Natural killer cell (primary cell): Measurements from ENCODE around the gene LYZL2. TPM values are rescaled to one million over a fixed set of nuclear protein-coding genes. Genes with fewer than 3 reads are reported as not detected.
"Not testable (repeated sequence)": the region's sequence is repeated elsewhere in the genome, so short reads cannot be mapped to it uniquely, and the experiment has no call there.

Experiments used
- ATAC-seq, 3 donors: fragments of 150-1000 bp in 2 of 3; fragments of 200-7000 bp in 1 of 3; cut with Tn5 transposase; 1 replicate in 1 of 3; 2 replicates in 2 of 3; pipeline ENCODE4 v1.10.0; 2021; ENCODE audit warnings: mild to moderate bottlenecking in 2 of 3, moderate library complexity in 2 of 3
- DNase-seq, 2 donors: peaks; one replicate each; pipeline versions ENCODE4 v3.0.0 to v3.0.0-alpha.2; 2013 to 2021; ENCODE audit warnings: mixed read lengths in 1 of 2
- H3K27ac ChIP-seq: one replicate; pipeline ENCODE4 v1.5.1; 2013; ENCODE audit warnings: mild to moderate bottlenecking, low read length
- H3K27me3 ChIP-seq: one replicate; pipeline ENCODE4 v1.6.1; 2013; ENCODE audit warnings: low read length; ENCODE audit not compliant: control insufficient read depth, insufficient read depth
- H3K36me3 ChIP-seq: one replicate; pipeline ENCODE4 v1.6.1; 2013; ENCODE audit warnings: low read length; ENCODE audit not compliant: control insufficient read depth, insufficient read depth
- H3K4me1 ChIP-seq: one replicate; pipeline ENCODE4 v1.6.1; 2013; ENCODE audit warnings: low read length; ENCODE audit not compliant: control insufficient read depth, insufficient read depth
- H3K4me3 ChIP-seq: one replicate; pipeline ENCODE4 v1.5.1; 2013; ENCODE audit warnings: low read length
- H3K9me3 ChIP-seq: one replicate; pipeline ENCODE4 v1.6.1; 2013; ENCODE audit warnings: low read length; ENCODE audit not compliant: control insufficient read depth, insufficient read depth
- H3K27ac Mint-ChIP-seq, 2 donors: one replicate each; pipeline ENCODE4 v1.8.0; 2022; ENCODE audit warnings: mild to moderate bottlenecking in 2 of 2, mixed read lengths in 2 of 2, moderate library complexity in 1 of 2
- H3K27me3 Mint-ChIP-seq, 2 donors: one replicate each; pipeline ENCODE4 v1.8.0; 2022; ENCODE audit warnings: low read depth in 2 of 2, mixed read lengths in 2 of 2
- H3K36me3 Mint-ChIP-seq: one replicate; pipeline ENCODE4 v1.8.0; 2022; ENCODE audit warnings: mixed read lengths
- H3K4me1 Mint-ChIP-seq, 2 donors: one replicate each; pipeline ENCODE4 v1.8.0; 2022; ENCODE audit warnings: mixed read lengths in 2 of 2
- H3K4me3 Mint-ChIP-seq: one replicate; pipeline ENCODE4 v1.8.0; 2022; ENCODE audit warnings: mild to moderate bottlenecking, moderate library complexity, mixed read lengths
- H3K9me3 Mint-ChIP-seq, 2 donors: one replicate each; pipeline ENCODE4 v1.8.0; 2022; ENCODE audit warnings: mixed read lengths in 2 of 2
- WGBS: methylation state at CpG from one replicate; pipeline ENCODE4 v1.1.7; 2013; ENCODE audit warnings: missing lambda C conversion rate; ENCODE audit not compliant: insufficient coverage; 5-methylcytosine and 5-hydroxymethylcytosine counted together
- intact Hi-C: fragments of 100-400 bp; cut with micrococcal nuclease; formaldehyde crosslinking; loops from one replicate; pipeline ENCODE4 v1.14.2; 2022
- total RNA-seq, 4 donors: library from RNA; stranded (reverse); fragments of 120-200 nt in 1 of 4; gene quantifications; one replicate each; pipeline versions ENCODE4 v1.2.3 to v1.2.4, GENCODE V29; 2013 to 2022
- TF ChIP-seq, protein P1 (sequence below): fragments of 200-600 bp; IDR thresholded peaks from one replicate; pipeline ENCODE4 v1.8.0; 2022; ENCODE audit warnings: antibody characterized with exemption

The LYZL2 gene
- total RNA-seq, 3 donors from 2014 or later (not counting 1 experiment from before 2014, with no cell fraction given): not detected

- 25% methylated on average over 2 of the region's 2 CpGs for WGBS
- ATAC-seq (peak; percentile 36 to 83 (median 62)), DNase-seq (no peak)
- Histone ChIP-seq H3K9me3 (no peaks in the 10 kb centered on the region), H3K4me1 (no peaks in the 10 kb centered on the region), H3K4me3 (no peak overlapping the region), H3K36me3 (no peaks in the 10 kb centered on the region), H3K27ac (no peak overlapping the region), H3K27me3 (no peaks in the 10 kb centered on the region)
- Mint-ChIP-seq H3K36me3 (no peaks in the 10 kb centered on the region), H3K27ac (no peak overlapping the region), H3K4me3 (no peak overlapping the region), H3K4me1 (peaks cover 0 to 4% of the 10 kb centered on the region in 2 donors), H3K9me3 (no peaks in the 10 kb centered on the region), H3K27me3 (peaks cover 3 to 9% of the 10 kb centered on the region in 2 donors)
- TF ChIP-seq, protein P1, sequence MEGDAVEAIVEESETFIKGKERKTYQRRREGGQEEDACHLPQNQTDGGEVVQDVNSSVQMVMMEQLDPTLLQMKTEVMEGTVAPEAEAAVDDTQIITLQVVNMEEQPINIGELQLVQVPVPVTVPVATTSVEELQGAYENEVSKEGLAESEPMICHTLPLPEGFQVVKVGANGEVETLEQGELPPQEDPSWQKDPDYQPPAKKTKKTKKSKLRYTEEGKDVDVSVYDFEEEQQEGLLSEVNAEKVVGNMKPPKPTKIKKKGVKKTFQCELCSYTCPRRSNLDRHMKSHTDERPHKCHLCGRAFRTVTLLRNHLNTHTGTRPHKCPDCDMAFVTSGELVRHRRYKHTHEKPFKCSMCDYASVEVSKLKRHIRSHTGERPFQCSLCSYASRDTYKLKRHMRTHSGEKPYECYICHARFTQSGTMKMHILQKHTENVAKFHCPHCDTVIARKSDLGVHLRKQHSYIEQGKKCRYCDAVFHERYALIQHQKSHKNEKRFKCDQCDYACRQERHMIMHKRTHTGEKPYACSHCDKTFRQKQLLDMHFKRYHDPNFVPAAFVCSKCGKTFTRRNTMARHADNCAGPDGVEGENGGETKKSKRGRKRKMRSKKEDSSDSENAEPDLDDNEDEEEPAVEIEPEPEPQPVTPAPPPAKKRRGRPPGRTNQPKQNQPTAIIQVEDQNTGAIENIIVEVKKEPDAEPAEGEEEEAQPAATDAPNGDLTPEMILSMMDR: no peak
- intact Hi-C loops: no loop called here
Observed at GRCh38 chr10:30600005-30600404, 29.5 kb downstream of the LYZL2 start.

GRCh38 chr10:30598105-30598776, 31.3 kb downstream of the LYZL2 start:
- Histone ChIP-seq H3K9me3 (no peaks in the 10 kb centered on the region), H3K27me3 (no peaks in the 10 kb centered on the region), H3K36me3 (no peaks in the 10 kb centered on the region), H3K4me1 (no peaks in the 10 kb centered on the region), H3K27ac (no peak overlapping the region), H3K4me3 (no peak overlapping the region)
- intact Hi-C loops: no loop called here
- no peak overlapping the region for H3K4me3 Mint-ChIP-seq
- H3K4me1 Mint-ChIP-seq: peaks cover 0 to 4% of the 10 kb centered on the region in 2 donors
- DNase-seq: no peak
- no peak overlapping the region for H3K27ac Mint-ChIP-seq
- ATAC-seq: no peak
- no peaks in the 10 kb centered on the region for H3K36me3 Mint-ChIP-seq
- WGBS: 92% methylated on average over 7 of the region's 8 CpGs
- TF ChIP-seq, protein P1: no peak
- H3K9me3 Mint-ChIP-seq: no peaks in the 10 kb centered on the region
- peaks cover 12 to 16% of the 10 kb centered on the region in 2 donors for H3K27me3 Mint-ChIP-seq

GRCh38 chr10:30597433-30597824, 32.1 kb downstream of the LYZL2 start:
- H3K4me1 Mint-ChIP-seq, H3K27ac Mint-ChIP-seq, H3K4me3 Mint-ChIP-seq, H3K4me1 ChIP-seq, H3K36me3 ChIP-seq, H3K27ac ChIP-seq, intact Hi-C loops, H3K9me3 ChIP-seq, ATAC-seq, H3K36me3 Mint-ChIP-seq, H3K27me3 ChIP-seq, DNase-seq, H3K9me3 Mint-ChIP-seq, H3K4me3 ChIP-seq: not testable (repeated sequence)
- peaks cover 12 to 20% of the 10 kb centered on the region in 2 donors for H3K27me3 Mint-ChIP-seq
- WGBS: 77% methylated on average over 4 of the region's 7 CpGs

GRCh38 chr10:30596493-30597432, 32.8 kb downstream of the LYZL2 start:
- H3K9me3 Mint-ChIP-seq: not testable (repeated sequence)

More at GRCh38 chr10:30596493-30597432, 32.8 kb downstream of the LYZL2 start:
- H3K36me3 ChIP-seq, H3K9me3 ChIP-seq, H3K4me3 Mint-ChIP-seq, H3K4me1 Mint-ChIP-seq, intact Hi-C loops, DNase-seq, H3K4me1 ChIP-seq, ATAC-seq, H3K27ac ChIP-seq, H3K27ac Mint-ChIP-seq, H3K36me3 Mint-ChIP-seq, H3K27me3 ChIP-seq, H3K4me3 ChIP-seq: not testable (repeated sequence)
- H3K27me3 Mint-ChIP-seq: peaks cover 12 to 20% of the 10 kb centered on the region in 2 donors
- 73% methylated on average over 8 of the region's 12 CpGs for WGBS
